Lung (tissue), 12 donors: ENCODE results near the gene GRK2. TPM values are rescaled to one million over a fixed set of nuclear protein-coding genes. Genes with fewer than 3 reads are reported as not detected.

Experiments
- ATAC-seq: fragments of 200-7000 bp; cut with Tn5 transposase; one replicate; pipeline ENCODE4 v1.9.1; 2020; ENCODE audit warnings: moderate number of reproducible peaks; ENCODE audit not compliant: insufficient read depth, low FRiP score
- DNase-seq, 3 donors: peaks; one replicate each; pipeline ENCODE4 v3.0.0-alpha.2; 2013 to 2017
- H3K27ac ChIP-seq, 2 donors: one replicate each; pipeline ENCODE4 v1.5.1; 2013; ENCODE audit warnings: mild to moderate bottlenecking in 2 of 2, moderate library complexity in 2 of 2, control low read depth in 1 of 2, inconsistent platforms in 1 of 2, low read depth in 1 of 2, low read length in 1 of 2
- H3K27me3 ChIP-seq, 3 donors: one replicate each; pipeline ENCODE4 v1.5.1; 2013; ENCODE audit warnings: low read length in 2 of 3; ENCODE audit not compliant: control insufficient read depth in 3 of 3, insufficient read depth in 3 of 3
- H3K36me3 ChIP-seq, 4 donors: one replicate each; pipeline ENCODE4 v1.5.1; 2013; ENCODE audit warnings: low read length in 4 of 4, mild to moderate bottlenecking in 1 of 4, moderate library complexity in 1 of 4; ENCODE audit not compliant: control insufficient read depth in 4 of 4, insufficient read depth in 4 of 4
- H3K4me1 ChIP-seq, 5 donors: one replicate each; pipeline ENCODE4 v1.5.1; 2013; ENCODE audit warnings: low read length in 5 of 5, mild to moderate bottlenecking in 2 of 5, moderate library complexity in 1 of 5; ENCODE audit not compliant: control insufficient read depth in 5 of 5, insufficient read depth in 5 of 5
- H3K4me3 ChIP-seq: one replicate; pipeline ENCODE4 v1.5.1; 2013; ENCODE audit warnings: mild to moderate bottlenecking, control low read depth, moderate library complexity
- H3K9ac ChIP-seq, 2 donors: one replicate each; pipeline ENCODE4 v1.5.1; 2013; ENCODE audit warnings: low read length in 2 of 2, control low read depth in 1 of 2; ENCODE audit not compliant: insufficient read depth in 1 of 2
- H3K9me3 ChIP-seq, 4 donors: one replicate each; pipeline ENCODE4 v1.5.1; 2013; ENCODE audit warnings: low read length in 3 of 4, mild to moderate bottlenecking in 1 of 4, moderate library complexity in 1 of 4; ENCODE audit not compliant: control insufficient read depth in 4 of 4, insufficient read depth in 3 of 4
- WGBS, 2 donors: extraction: QIAGEN DNeasy Blood & Tissue Kit; methylation state at CpG; one replicate each; pipeline ENCODE4 v1.1.7; 2013; 5-methylcytosine and 5-hydroxymethylcytosine counted together
- polyA plus RNA-seq, 2 donors: library from polyadenylated mRNA; stranded (reverse); fragments of 200-250 nt; gene quantifications; one replicate each; pipeline ENCODE4 v1.2.1, GENCODE V29; 2013
- total RNA-seq, 2 donors: library from RNA; depleted of rRNA in 1 of 2; stranded (reverse); fragments of >200 nt in 1 of 2; gene quantifications; one replicate each; pipeline ENCODE4 v1.2.1, GENCODE V29; 2014 to 2021
- TF ChIP-seq, protein P1 (sequence below): IDR thresholded peaks from 2 replicates; pipeline ENCODE4 v1.5.1; 2012; ENCODE audit warnings: mild to moderate bottlenecking; ENCODE audit errors: control extremely low read depth, extremely low read depth
- donor health status: control.
- donor health status: control.
- donor health status: Bipolar disorder and iron deficiency.
- donor health status: healthy.
- donor health status: DM: yes; HTN: yes; CAD: no.

GRK2 gene
- total and polyA plus RNA-seq, 4 donors, result 37.1 to 130 (median 97.5) TPM

GRCh38 chr11:67323526-67323925, 57.3 kb downstream of the GRK2 start:
- H3K27ac ChIP-seq, result no peak overlapping the region
- no peaks in the 10 kb centered on the region for H3K9me3 ChIP-seq
- H3K4me1 ChIP-seq, result peaks cover 0 to 11% (median 0%) of the 10 kb centered on the region in 5 donors
- TF ChIP-seq, protein P1, sequence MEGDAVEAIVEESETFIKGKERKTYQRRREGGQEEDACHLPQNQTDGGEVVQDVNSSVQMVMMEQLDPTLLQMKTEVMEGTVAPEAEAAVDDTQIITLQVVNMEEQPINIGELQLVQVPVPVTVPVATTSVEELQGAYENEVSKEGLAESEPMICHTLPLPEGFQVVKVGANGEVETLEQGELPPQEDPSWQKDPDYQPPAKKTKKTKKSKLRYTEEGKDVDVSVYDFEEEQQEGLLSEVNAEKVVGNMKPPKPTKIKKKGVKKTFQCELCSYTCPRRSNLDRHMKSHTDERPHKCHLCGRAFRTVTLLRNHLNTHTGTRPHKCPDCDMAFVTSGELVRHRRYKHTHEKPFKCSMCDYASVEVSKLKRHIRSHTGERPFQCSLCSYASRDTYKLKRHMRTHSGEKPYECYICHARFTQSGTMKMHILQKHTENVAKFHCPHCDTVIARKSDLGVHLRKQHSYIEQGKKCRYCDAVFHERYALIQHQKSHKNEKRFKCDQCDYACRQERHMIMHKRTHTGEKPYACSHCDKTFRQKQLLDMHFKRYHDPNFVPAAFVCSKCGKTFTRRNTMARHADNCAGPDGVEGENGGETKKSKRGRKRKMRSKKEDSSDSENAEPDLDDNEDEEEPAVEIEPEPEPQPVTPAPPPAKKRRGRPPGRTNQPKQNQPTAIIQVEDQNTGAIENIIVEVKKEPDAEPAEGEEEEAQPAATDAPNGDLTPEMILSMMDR, result no peak
- DNase-seq (no peak), ATAC-seq (no peak)
- H3K27me3 ChIP-seq, result no peaks in the 10 kb centered on the region
- WGBS, 2 donors, result 94% methylated on average over 7 of the region's 7 CpGs
- peaks cover 0 to 7% (median 5%) of the 10 kb centered on the region in 4 donors for H3K36me3 ChIP-seq
- H3K9ac ChIP-seq, result no peak overlapping the region
- H3K4me3 ChIP-seq, result no peak overlapping the region

- no peak for DNase-seq
- H3K4me1 ChIP-seq, result no peaks in the 10 kb centered on the region
- ATAC-seq, result no peak
- WGBS, 2 donors, result 86 to 89% methylated on average over 6 of the region's 6 CpGs
- TF ChIP-seq, protein P1, result no peak
- no peaks in the 10 kb centered on the region for H3K27me3 ChIP-seq
- peaks cover 0 to 5% (median 0%) of the 10 kb centered on the region in 4 donors for H3K36me3 ChIP-seq
- H3K9ac ChIP-seq, result no peak overlapping the region
- no peak overlapping the region for H3K27ac ChIP-seq
- H3K4me3 ChIP-seq, result no peak overlapping the region
- H3K9me3 ChIP-seq, result no peaks in the 10 kb centered on the region
Observed at GRCh38 chr11:67332081-67332691, 65.9 kb downstream of the GRK2 start.

Other genes starting within 250 kb of the GRK2 start
- under 1 TPM in 1 of 2 donors, not detected in 1; 0.25 TPM for gene SYT12, start 243.3 kb upstream of the GRK2 start, total RNA-seq
- under 1 TPM; 0.12 to 0.17 TPM for gene SYT12, start 243.3 kb upstream of the GRK2 start, polyA plus RNA-seq
- gene RHOD, start 209.6 kb upstream of the GRK2 start, total RNA-seq, result 10 to 100 TPM in 1 of 2 donors, 1 to 10 TPM in 1; 7.3 to 17.5 TPM
- gene RHOD, start 209.6 kb upstream of the GRK2 start, polyA plus RNA-seq, result 10 to 100 TPM; 15.4 to 39.3 TPM
- gene KDM2A, start 147.2 kb upstream of the GRK2 start, total RNA-seq, result 100 to 1,000 TPM in 1 of 2 donors, 10 to 100 TPM in 1; 81.8 to 102 TPM
- 10 to 100 TPM; 30.6 to 44.6 TPM for gene KDM2A, start 147.2 kb upstream of the GRK2 start, polyA plus RNA-seq
- 10 to 100 TPM; 35.9 to 86.2 TPM for gene ANKRD13D, start 22.8 kb downstream of the GRK2 start, total RNA-seq
- gene ANKRD13D, start 22.8 kb downstream of the GRK2 start, polyA plus RNA-seq, result 10 to 100 TPM; 55.8 to 65.3 TPM
- 10 to 100 TPM; 31.4 to 42.7 TPM for gene SSH3, start 37.1 kb downstream of the GRK2 start, total RNA-seq
- 10 to 100 TPM; 19.0 to 23.0 TPM for gene SSH3, start 37.1 kb downstream of the GRK2 start, polyA plus RNA-seq
- gene POLD4, start 87.1 kb downstream of the GRK2 start, total RNA-seq, result 10 to 100 TPM; 27.4 to 99.6 TPM
- gene POLD4, start 87.1 kb downstream of the GRK2 start, polyA plus RNA-seq, result 100 to 1,000 TPM; 103 to 183 TPM
- gene CLCF1, start 107.1 kb downstream of the GRK2 start, total RNA-seq, result 1 to 10 TPM; 3.5 to 9.8 TPM
- 1 to 10 TPM; 7.6 to 10.0 TPM for gene CLCF1, start 107.1 kb downstream of the GRK2 start, polyA plus RNA-seq
- gene RAD9A, start 125.5 kb downstream of the GRK2 start, total RNA-seq, result 10 to 100 TPM; 19.7 to 35.9 TPM
- 10 to 100 TPM; 14.1 to 22.8 TPM for gene RAD9A, start 125.5 kb downstream of the GRK2 start, polyA plus RNA-seq
- gene PPP1CA, start 135.4 kb downstream of the GRK2 start, total RNA-seq, result 100 to 1,000 TPM in 1 of 2 donors, 10 to 100 TPM in 1; 87.2 to 175 TPM
- gene PPP1CA, start 135.4 kb downstream of the GRK2 start, polyA plus RNA-seq, result 100 to 1,000 TPM; 138 to 178 TPM
- gene TBC1D10C, start 137.6 kb downstream of the GRK2 start, total RNA-seq, result 10 to 100 TPM in 1 of 2 donors, 1 to 10 TPM in 1; 3.2 to 21.3 TPM
- 10 to 100 TPM; 15.8 to 19.7 TPM for gene TBC1D10C, start 137.6 kb downstream of the GRK2 start, polyA plus RNA-seq
- 1 to 10 TPM; 1.2 to 1.7 TPM for gene CARNS1, start 149.2 kb downstream of the GRK2 start, total RNA-seq
- gene CARNS1, start 149.2 kb downstream of the GRK2 start, polyA plus RNA-seq, result 1 to 10 TPM in 1 of 2 donors, under 1 TPM in 1; 0.15 to 1.5 TPM
- gene RPS6KB2, start 162.0 kb downstream of the GRK2 start, total RNA-seq, result 10 to 100 TPM; 26.3 to 56.8 TPM
- 10 to 100 TPM; 55.7 to 69.5 TPM for gene RPS6KB2, start 162.0 kb downstream of the GRK2 start, polyA plus RNA-seq
- gene PTPRCAP, start 171.2 kb downstream of the GRK2 start, total RNA-seq, result 10 to 100 TPM in 1 of 2 donors, 1 to 10 TPM in 1; 8.8 to 13.7 TPM
- 10 to 100 TPM; 10.8 to 19.0 TPM for gene PTPRCAP, start 171.2 kb downstream of the GRK2 start, polyA plus RNA-seq
- 100 to 1,000 TPM in 1 of 2 donors, 10 to 100 TPM in 1; 65.6 to 147 TPM for gene CORO1B, start 177.0 kb downstream of the GRK2 start, total RNA-seq
- gene CORO1B, start 177.0 kb downstream of the GRK2 start, polyA plus RNA-seq, result 100 to 1,000 TPM; 108 to 130 TPM
- gene GPR152, start 186.3 kb downstream of the GRK2 start, total RNA-seq, result not detected
- under 1 TPM in 1 of 2 donors, not detected in 1; 0.06 TPM for gene GPR152, start 186.3 kb downstream of the GRK2 start, polyA plus RNA-seq
- 1 to 10 TPM; 2.1 to 5.3 TPM for gene CABP4, start 188.9 kb downstream of the GRK2 start, total RNA-seq
- gene CABP4, start 188.9 kb downstream of the GRK2 start, polyA plus RNA-seq, result 1 to 10 TPM in 1 of 2 donors, under 1 TPM in 1; 0.96 to 2.5 TPM
- gene TMEM134, start 202.8 kb downstream of the GRK2 start, total RNA-seq, result 10 to 100 TPM; 32.5 to 84.2 TPM
- gene TMEM134, start 202.8 kb downstream of the GRK2 start, polyA plus RNA-seq, result 10 to 100 TPM; 82.0 to 91.4 TPM
- 10 to 100 TPM; 60.0 to 64.8 TPM for gene AIP, start 216.6 kb downstream of the GRK2 start, total RNA-seq
- 100 to 1,000 TPM in 1 of 2 donors, 10 to 100 TPM in 1; 82.8 to 126 TPM for gene AIP, start 216.6 kb downstream of the GRK2 start, polyA plus RNA-seq
- gene PITPNM1, start 238.9 kb downstream of the GRK2 start, total RNA-seq, result 10 to 100 TPM; 36.4 to 67.3 TPM
- 10 to 100 TPM; 23.2 to 36.2 TPM for gene PITPNM1, start 238.9 kb downstream of the GRK2 start, polyA plus RNA-seq
- gene CDK2AP2, start 241.7 kb downstream of the GRK2 start, total RNA-seq, result 100 to 1,000 TPM in 1 of 2 donors, 10 to 100 TPM in 1; 21.7 to 128 TPM
- 100 to 1,000 TPM; 114 to 149 TPM for gene CDK2AP2, start 241.7 kb downstream of the GRK2 start, polyA plus RNA-seq